ENCODE measurements around the gene KRT23.

KRT23 gene

DNA sequence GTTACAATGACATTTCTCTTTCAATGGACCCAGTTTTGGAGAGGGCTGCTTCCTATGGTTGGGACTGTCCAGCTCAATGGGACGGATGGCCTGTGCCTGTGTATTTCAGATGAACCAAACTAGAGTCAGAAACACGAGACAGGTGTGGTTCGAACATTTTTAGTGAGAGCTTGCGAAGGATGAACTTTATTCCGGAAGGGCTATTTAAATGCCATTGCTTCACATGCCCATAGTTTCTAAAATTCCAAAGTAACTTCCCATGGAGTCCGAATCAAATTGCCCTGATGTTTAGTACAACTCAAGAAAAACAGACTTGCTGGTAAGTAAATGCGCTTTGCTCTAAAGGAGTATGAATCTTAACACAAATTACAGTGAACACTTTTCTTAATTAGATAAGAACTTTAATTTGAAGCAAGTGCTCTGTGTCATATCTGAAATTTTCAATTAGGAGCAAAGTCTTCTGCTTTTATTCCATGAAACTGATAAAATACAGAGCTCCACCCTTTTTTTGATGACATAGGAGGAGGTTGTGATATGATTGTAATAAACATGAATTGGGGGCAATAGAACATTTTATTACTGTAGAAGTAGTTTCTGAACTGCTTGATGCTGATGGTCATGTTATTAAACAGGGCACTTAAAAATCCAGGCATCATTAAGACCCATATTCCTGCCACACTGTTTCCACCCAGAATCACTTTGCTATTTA lies 53.7 kb downstream of the KRT23 start:
- Histone ChIP-seq H3K27ac (ENCODE audit: low read length) (no peak overlapping the region), H3K4me3 (ENCODE audit: low read length) (no peak overlapping the region), H3K9ac (ENCODE audit: low read length) (no peak overlapping the region), H3K36me3 (ENCODE audit: control insufficient read depth, low read depth, low read length) (no peaks in the 10 kb centered on the region), H3K27me3 (ENCODE audit: control insufficient read depth, insufficient read depth, low read length) (no peaks in the 10 kb centered on the region), H3K4me1 (ENCODE audit: control insufficient read depth, low read depth, low read length) (no peaks in the 10 kb centered on the region), H3K9me3 (ENCODE audit: control insufficient read depth, low read depth, low read length) (no peaks in the 10 kb centered on the region)

GRCh38 chr17:40883031-40883430 lies 54.4 kb downstream of the KRT23 start:
- Histone ChIP-seq H3K27me3 (ENCODE audit: control insufficient read depth, insufficient read depth, low read length) (no peaks in the 10 kb centered on the region), H3K9me3 (ENCODE audit: control insufficient read depth, low read depth, low read length) (no peaks in the 10 kb centered on the region), H3K9ac (ENCODE audit: low read length) (no peak overlapping the region), H3K36me3 (ENCODE audit: control insufficient read depth, low read depth, low read length) (no peaks in the 10 kb centered on the region), H3K4me1 (ENCODE audit: control insufficient read depth, low read depth, low read length) (no peaks in the 10 kb centered on the region), H3K4me3 (ENCODE audit: low read length) (no peak overlapping the region), H3K27ac (ENCODE audit: low read length) (no peak overlapping the region)

GRCh38 chr17:40879026-40879425 lies 58.4 kb downstream of the KRT23 start:
- Histone ChIP-seq H3K36me3 (ENCODE audit: control insufficient read depth, low read depth, low read length) (no peaks in the 10 kb centered on the region), H3K9me3 (ENCODE audit: control insufficient read depth, low read depth, low read length) (no peaks in the 10 kb centered on the region), H3K4me1 (ENCODE audit: control insufficient read depth, low read depth, low read length) (peaks cover 1% of the 10 kb centered on the region), H3K27me3 (ENCODE audit: control insufficient read depth, insufficient read depth, low read length) (no peaks in the 10 kb centered on the region), H3K9ac (ENCODE audit: low read length) (no peak overlapping the region), H3K27ac (ENCODE audit: low read length) (no peak overlapping the region), H3K4me3 (ENCODE audit: low read length) (no peak overlapping the region)

DNA sequence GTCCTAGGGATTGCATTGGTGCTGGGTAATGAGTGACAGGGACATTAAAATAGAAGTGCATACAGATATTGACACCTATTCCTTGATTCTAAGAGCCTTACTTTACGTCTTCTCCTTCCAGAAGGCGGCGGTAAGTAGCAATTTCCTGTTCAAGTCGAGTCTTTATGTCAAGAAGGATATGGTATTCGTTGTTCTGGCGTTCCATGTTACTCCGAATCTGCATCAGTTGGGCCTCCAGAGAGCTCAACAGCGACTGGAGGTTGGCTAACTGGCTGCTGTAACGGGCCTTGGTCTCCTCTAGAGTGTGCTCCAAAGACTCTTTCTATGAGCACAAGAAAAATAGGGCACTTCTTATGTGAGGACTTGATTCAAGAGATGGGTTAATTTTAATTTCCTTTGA lies 59.4 kb downstream of the KRT23 start:
- H3K36me3 ChIP-seq (ENCODE audit: control insufficient read depth, low read depth, low read length): no peaks in the 10 kb centered on the region
- no peak overlapping the region for H3K27ac ChIP-seq (ENCODE audit: low read length)
- no peak overlapping the region for H3K4me3 ChIP-seq (ENCODE audit: low read length)
- H3K9me3 ChIP-seq (ENCODE audit: control insufficient read depth, low read depth, low read length): no peaks in the 10 kb centered on the region
- H3K9ac ChIP-seq (ENCODE audit: low read length): no peak overlapping the region
- peaks cover 9% of the 10 kb centered on the region for H3K4me1 ChIP-seq (ENCODE audit: control insufficient read depth, low read depth, low read length)
- H3K27me3 ChIP-seq (ENCODE audit: control insufficient read depth, insufficient read depth, low read length): no peaks in the 10 kb centered on the region

DNA sequence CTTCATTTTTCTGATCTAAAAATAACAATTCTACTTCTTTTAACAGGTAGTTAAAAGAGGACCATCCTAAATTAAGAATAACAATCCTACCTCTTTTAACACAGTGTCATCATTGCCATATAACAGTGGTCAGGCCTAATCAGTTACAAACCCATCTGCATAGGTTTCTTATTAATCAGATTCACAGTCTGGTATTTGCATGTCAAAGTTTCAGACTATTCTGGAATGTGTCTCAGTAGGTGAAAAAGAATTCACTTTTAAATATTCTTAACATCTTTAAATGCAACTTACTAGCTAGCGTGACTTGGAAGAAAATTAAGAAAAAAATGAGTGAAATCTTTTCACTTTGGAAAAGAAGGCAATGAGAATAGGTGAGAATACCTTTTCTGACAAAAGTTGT lies 63.6 kb downstream of the KRT23 start:
- Histone ChIP-seq H3K27ac (ENCODE audit: low read length) (no peak overlapping the region), H3K27me3 (ENCODE audit: control insufficient read depth, insufficient read depth, low read length) (no peaks in the 10 kb centered on the region), H3K9me3 (ENCODE audit: control insufficient read depth, low read depth, low read length) (no peaks in the 10 kb centered on the region), H3K9ac (ENCODE audit: low read length) (no peak overlapping the region), H3K36me3 (ENCODE audit: control insufficient read depth, low read depth, low read length) (no peaks in the 10 kb centered on the region), H3K4me1 (ENCODE audit: control insufficient read depth, low read depth, low read length) (peaks cover 9% of the 10 kb centered on the region), H3K4me3 (ENCODE audit: low read length) (no peak overlapping the region)

DNA sequence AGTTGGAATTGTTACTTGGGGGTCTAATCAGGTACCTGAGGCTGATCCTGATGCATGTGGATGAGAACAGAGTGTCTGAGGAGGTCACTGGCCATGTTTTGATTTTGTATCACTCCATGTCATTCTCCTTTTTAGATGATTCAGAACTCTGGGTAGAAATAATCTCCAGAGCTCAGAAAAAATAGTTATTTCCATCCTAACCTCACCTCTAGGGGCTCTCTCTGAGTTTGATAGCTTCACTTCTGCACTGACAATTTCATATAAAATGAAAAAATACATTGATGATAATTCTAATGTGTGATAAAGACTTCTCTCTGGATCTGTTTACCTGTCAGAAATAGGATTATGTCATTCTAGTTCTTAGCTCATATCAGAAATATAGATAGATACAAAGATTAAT lies 64.2 kb downstream of the KRT23 start:
- Histone ChIP-seq H3K36me3 (ENCODE audit: control insufficient read depth, low read depth, low read length) (no peaks in the 10 kb centered on the region), H3K4me1 (ENCODE audit: control insufficient read depth, low read depth, low read length) (peaks cover 9% of the 10 kb centered on the region), H3K27me3 (ENCODE audit: control insufficient read depth, insufficient read depth, low read length) (no peaks in the 10 kb centered on the region), H3K4me3 (ENCODE audit: low read length) (no peak overlapping the region), H3K27ac (ENCODE audit: low read length) (no peak overlapping the region), H3K9me3 (ENCODE audit: control insufficient read depth, low read depth, low read length) (no peaks in the 10 kb centered on the region), H3K9ac (ENCODE audit: low read length) (no peak overlapping the region)

Data from iPS-18a (cell line).